Activated CD4-positive, CD25-positive, alpha-beta regulatory T cell treated with anti-CD3 and anti-CD28 coated beads, Interleukin-2, amount 50 U/mL, for 72 hours (primary cell): ENCODE data around the gene COX7B2.

Experiments
- DNase-seq: peaks from one replicate; pipeline ENCODE4 v3.0.0; 2021

COX7B2 gene

GRCh38 chr4:46886711-46887110 lies 22.3 kb downstream of the COX7B2 start:
- DNase-seq: no peak

GRCh38 chr4:46878641-46879040 lies 30.4 kb downstream of the COX7B2 start:
- no peak for DNase-seq

GRCh38 chr4:46874811-46875210 lies 34.2 kb downstream of the COX7B2 start:
- no peak for DNase-seq

GRCh38 chr4:46870411-46870810 lies 38.6 kb downstream of the COX7B2 start:
- no peak for DNase-seq

GRCh38 chr4:46856333-46856732 lies 52.7 kb downstream of the COX7B2 start:
- no peak for DNase-seq

GRCh38 chr4:46852800-46853199 lies 56.2 kb downstream of the COX7B2 start:
- no peak for DNase-seq

GRCh38 chr4:46850026-46850425 lies 59.0 kb downstream of the COX7B2 start:
- DNase-seq: no peak

GRCh38 chr4:46844325-46844917 lies 64.6 kb downstream of the COX7B2 start:
- DNase-seq: peak; percentile 39

- no peak for DNase-seq
These were observed 69.9 kb downstream of the COX7B2 start for GRCh38 chr4:46839128-46839527.

GRCh38 chr4:46837639-46838038 lies 71.4 kb downstream of the COX7B2 start:
- no peak for DNase-seq

GRCh38 chr4:46836584-46836983 lies 72.5 kb downstream of the COX7B2 start:
- DNase-seq: no peak

GRCh38 chr4:46830971-46831454 lies 78.0 kb downstream of the COX7B2 start:
- no peak for DNase-seq

- DNase-seq: no peak
These were observed 88.9 kb downstream of the COX7B2 start for GRCh38 chr4:46820154-46820553.

GRCh38 chr4:46819095-46819494 lies 90.0 kb downstream of the COX7B2 start:
- DNase-seq: no peak

GRCh38 chr4:46818604-46819003 lies 90.4 kb downstream of the COX7B2 start:
- DNase-seq: no peak

GRCh38 chr4:46817806-46818205 lies 91.2 kb downstream of the COX7B2 start:
- no peak for DNase-seq

GRCh38 chr4:46804781-46805413 lies 104.1 kb downstream of the COX7B2 start:
- DNase-seq: no peak

- no peak for DNase-seq
These were observed 116.0 kb downstream of the COX7B2 start for GRCh38 chr4:46793036-46793435.

- no peak for DNase-seq
These were observed 127.5 kb downstream of the COX7B2 start for GRCh38 chr4:46781434-46782092.

- no peak for DNase-seq
These were observed 143.6 kb downstream of the COX7B2 start for GRCh38 chr4:46765465-46765864.

GRCh38 chr4:46730075-46730474 lies 179.0 kb downstream of the COX7B2 start:
- no peak for DNase-seq

GRCh38 chr4:46720055-46720454 lies 189.0 kb downstream of the COX7B2 start:
- no peak for DNase-seq

- no peak for DNase-seq
These were observed 191.1 kb downstream of the COX7B2 start for GRCh38 chr4:46717950-46718349.

- no peak for DNase-seq
These were observed 193.6 kb downstream of the COX7B2 start for GRCh38 chr4:46715468-46715867.
